ENCODE results near the gene UBA1. TPM values are rescaled to one million over a fixed set of nuclear protein-coding genes. Genes with fewer than 3 reads are reported as not detected.

UBA1 gene
- total RNA-seq, 4 donors from 2014 or later, result 145 to 182 (median 163) TPM

GRCh38 chrX:47145395-47146120 lies 48.1 kb upstream of the UBA1 start:
- Histone ChIP-seq H3K9me3 (no peaks in the 10 kb centered on the region), H3K27me3 (no peaks in the 10 kb centered on the region), H3K4me3 (peak overlapping the region; percentile 63 to 83 (median 72)), H3K36me3 (no peaks in the 10 kb centered on the region), H3K4me1 (peaks cover 0 to 28% (median 15%) of the 10 kb centered on the region in 4 donors), H3K27ac (peak overlapping the region; percentile 94 to 98 (median 98))
- DNase-seq, result no peak
- TF ChIP-seq POLR2A (IDR thresholded peaks at IDR 0.05) (no peak), EP300 (IDR thresholded peaks at IDR 0.05; ENCODE audit: low read depth) (no peak)
- intact Hi-C loops (cut with DNase I; ENCODE audit: low total_unique reads) (no loop called here), in situ Hi-C loops (cut with MboI; ENCODE audit: low pct_ligation_motif_present in 1 of 4, low pct_unique_long_range_greater_than_20kb in 1 of 4, low sequenced_read_pairs in 3 of 4) (no loop called here)
- WGBS, 2 donors (ENCODE audit: low coverage in 1 of 2), result 41% methylated on average over 39 of the region's 39 CpGs; no CpG with 5 or more reads in 1 of the 2 donors

DNA sequence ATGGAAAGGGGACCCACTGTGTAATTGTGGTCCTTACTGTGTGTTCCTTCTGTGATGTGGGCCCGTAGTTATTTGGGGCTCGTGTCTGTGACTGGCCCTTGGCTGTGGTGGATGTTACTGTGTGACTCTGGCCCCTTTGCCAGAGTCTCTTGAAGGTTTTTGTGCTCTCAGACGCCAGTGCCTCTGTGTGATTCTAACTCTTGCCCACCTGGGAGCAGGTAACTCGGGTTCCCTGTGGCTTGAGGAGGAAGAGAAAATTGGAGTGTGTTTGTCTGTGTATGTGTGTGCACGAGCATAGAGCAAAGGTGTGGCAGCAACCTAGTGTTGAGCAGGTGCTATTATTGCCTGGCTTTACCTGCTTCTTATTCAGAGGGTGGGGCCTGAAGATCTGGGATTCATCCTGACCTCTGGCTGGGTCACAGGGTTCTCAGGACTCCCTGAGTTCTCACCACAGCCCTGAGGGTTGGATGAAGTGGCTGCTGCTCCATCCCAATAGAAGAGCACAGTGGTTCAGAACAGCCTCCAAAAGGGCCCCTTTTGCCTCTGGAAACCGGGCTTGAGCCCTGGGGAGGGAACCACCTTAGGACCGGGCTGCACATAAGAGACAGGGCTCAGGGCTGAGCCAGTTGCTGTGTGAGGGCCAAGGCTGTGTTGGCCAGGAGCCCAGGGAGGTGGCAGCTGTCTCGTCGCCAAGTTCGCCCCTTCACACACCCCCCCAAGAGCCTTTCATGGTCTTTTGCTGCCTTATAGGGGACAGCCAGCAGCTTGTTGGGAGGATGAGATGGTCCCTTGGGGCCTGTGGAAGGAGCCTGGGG lies 47.3 kb upstream of the UBA1 start:
- Histone ChIP-seq H3K9me3 (no peaks in the 10 kb centered on the region), H3K4me1 (peaks cover 0 to 28% (median 15%) of the 10 kb centered on the region in 4 donors), H3K27ac (peak overlapping the region; percentile 94 to 98 (median 98)), H3K27me3 (no peaks in the 10 kb centered on the region), H3K36me3 (no peaks in the 10 kb centered on the region), H3K4me3 (peak overlapping the region; percentile 63 to 83 (median 72))
- in situ Hi-C loops (cut with MboI; ENCODE audit: low pct_ligation_motif_present in 1 of 4, low pct_unique_long_range_greater_than_20kb in 1 of 4, low sequenced_read_pairs in 3 of 4), result no loop called here
- WGBS, 2 donors (ENCODE audit: low coverage in 1 of 2), result 41% methylated on average over 6 of the region's 10 CpGs; no CpG with 5 or more reads in 1 of the 2 donors
- intact Hi-C loops (cut with DNase I; ENCODE audit: low total_unique reads), result no loop called here
- TF ChIP-seq CTCF (IDR thresholded peaks at IDR 0.05) (peak in 2 of 5 experiments; percentile 18 to 25), POLR2A (IDR thresholded peaks at IDR 0.05) (peak; percentile 62), POLR2AphosphoS5 (IDR thresholded peaks at IDR 0.05) (peak; percentile 27 to 85 (median 77)), EP300 (IDR thresholded peaks at IDR 0.05; ENCODE audit: low read depth) (no peak)
- DNase-seq, result peak; percentile 60

GRCh38 chrX:47146936-47147859 lies 46.4 kb upstream of the UBA1 start:
- Histone ChIP-seq H3K27me3 (no peaks in the 10 kb centered on the region), H3K4me1 (peaks cover 0 to 28% (median 15%) of the 10 kb centered on the region in 4 donors), H3K4me3 (peak overlapping the region in 1 of 4 donors; percentile 83), H3K9me3 (no peaks in the 10 kb centered on the region), H3K36me3 (no peaks in the 10 kb centered on the region), H3K27ac (peak overlapping the region; percentile 94 to 98 (median 98))
- in situ Hi-C loops (cut with MboI; ENCODE audit: low pct_ligation_motif_present in 1 of 4, low pct_unique_long_range_greater_than_20kb in 1 of 4, low sequenced_read_pairs in 3 of 4), result no loop called here
- intact Hi-C loops (cut with DNase I; ENCODE audit: low total_unique reads), result no loop called here
- 87% methylated on average over 12 of the region's 12 CpGs; no CpG with 5 or more reads in 1 of the 2 donors for WGBS, 2 donors (ENCODE audit: low coverage in 1 of 2)
- DNase-seq, result no peak
- TF ChIP-seq EP300 (IDR thresholded peaks at IDR 0.05; ENCODE audit: low read depth), result no peak
- TF ChIP-seq POLR2A (IDR thresholded peaks at IDR 0.05), result no peak
- TF ChIP-seq POLR2AphosphoS5 (IDR thresholded peaks at IDR 0.05), result no peak
- no peak for TF ChIP-seq CTCF (IDR thresholded peaks at IDR 0.05)

GRCh38 chrX:47148946-47149345 lies 44.7 kb upstream of the UBA1 start:
- 33 to 51% methylated on average over 1 to 2 of the region's 2 CpGs for WGBS, 2 donors (ENCODE audit: low coverage in 1 of 2)
- no peaks in the 10 kb centered on the region for H3K27me3 ChIP-seq
- intact Hi-C loops (cut with DNase I; ENCODE audit: low total_unique reads), result no loop called here
- no peaks in the 10 kb centered on the region for H3K36me3 ChIP-seq
- no peak for TF ChIP-seq CTCF (IDR thresholded peaks at IDR 0.05)
- no peak for TF ChIP-seq POLR2A (IDR thresholded peaks at IDR 0.05)
- no peak for TF ChIP-seq EP300 (IDR thresholded peaks at IDR 0.05; ENCODE audit: low read depth)
- TF ChIP-seq POLR2AphosphoS5 (IDR thresholded peaks at IDR 0.05), result no peak
- no peak overlapping the region for H3K27ac ChIP-seq
- H3K4me1 ChIP-seq, result peaks cover 0 to 19% (median 13%) of the 10 kb centered on the region in 4 donors
- DNase-seq, result no peak
- no peaks in the 10 kb centered on the region for H3K9me3 ChIP-seq
- H3K4me3 ChIP-seq, result no peak overlapping the region
- in situ Hi-C loops (cut with MboI; ENCODE audit: low pct_ligation_motif_present in 1 of 4, low pct_unique_long_range_greater_than_20kb in 1 of 4, low sequenced_read_pairs in 3 of 4), result no loop called here
